ENCODE measurements around the gene CD200R1. TPM values are rescaled to one million over a fixed set of nuclear protein-coding genes. Genes with fewer than 3 reads are reported as not detected.

Gene CD200R1
- total and polyA plus RNA-seq, 5 donors = 0.14 to 1.8 (median 1.1) TPM

DNA sequence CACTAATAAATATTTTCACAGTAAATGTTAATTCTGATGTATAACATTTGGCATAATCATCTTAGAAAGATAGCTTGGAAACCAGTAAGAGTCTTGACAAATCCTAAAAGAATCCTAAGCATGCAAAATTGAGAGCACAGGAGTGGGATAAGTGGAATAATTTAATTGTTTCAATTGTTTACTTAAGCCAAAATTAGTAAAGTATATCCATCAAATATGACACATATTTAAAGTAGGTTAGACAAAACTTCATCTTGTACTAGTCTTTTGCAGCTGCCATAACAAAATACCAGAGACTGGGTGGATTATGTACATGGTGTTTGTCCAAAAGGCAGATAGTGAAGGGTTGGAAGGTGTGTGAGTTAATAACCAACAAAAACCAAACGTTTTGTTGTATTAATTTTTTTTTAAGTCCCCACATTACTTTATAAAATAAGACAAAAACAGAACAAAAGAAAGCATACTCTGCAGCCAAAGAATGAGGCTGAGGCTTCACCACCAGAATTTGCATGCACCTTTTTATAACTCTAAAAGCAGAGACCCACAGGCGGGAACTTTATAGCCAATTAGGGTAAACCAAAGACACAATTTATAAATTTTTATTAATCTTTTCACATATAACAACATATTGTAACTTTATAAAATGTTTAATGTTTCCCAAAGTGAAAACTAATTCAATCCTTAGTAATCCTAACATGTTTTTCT is 86.4 kb downstream of the CD200R1 start:
- ATAC-seq (no peak), DNase-seq (no peak)
- intact Hi-C loops (cut with DNase I) = no loop called here
- WGBS = 52% methylated on average over 2 of the region's 2 CpGs
- Histone ChIP-seq H3K27me3 (ENCODE audit: control insufficient read depth, insufficient read depth) (no peaks in the 10 kb centered on the region), H3K4me3 (ENCODE audit: low read length) (no peak overlapping the region), H3K9me3 (ENCODE audit: control insufficient read depth, low read length) (no peaks in the 10 kb centered on the region), H3K27ac (ENCODE audit: low read length) (no peak overlapping the region), H3K4me1 (ENCODE audit: control insufficient read depth, insufficient read depth, low read length) (no peaks in the 10 kb centered on the region)

DNA sequence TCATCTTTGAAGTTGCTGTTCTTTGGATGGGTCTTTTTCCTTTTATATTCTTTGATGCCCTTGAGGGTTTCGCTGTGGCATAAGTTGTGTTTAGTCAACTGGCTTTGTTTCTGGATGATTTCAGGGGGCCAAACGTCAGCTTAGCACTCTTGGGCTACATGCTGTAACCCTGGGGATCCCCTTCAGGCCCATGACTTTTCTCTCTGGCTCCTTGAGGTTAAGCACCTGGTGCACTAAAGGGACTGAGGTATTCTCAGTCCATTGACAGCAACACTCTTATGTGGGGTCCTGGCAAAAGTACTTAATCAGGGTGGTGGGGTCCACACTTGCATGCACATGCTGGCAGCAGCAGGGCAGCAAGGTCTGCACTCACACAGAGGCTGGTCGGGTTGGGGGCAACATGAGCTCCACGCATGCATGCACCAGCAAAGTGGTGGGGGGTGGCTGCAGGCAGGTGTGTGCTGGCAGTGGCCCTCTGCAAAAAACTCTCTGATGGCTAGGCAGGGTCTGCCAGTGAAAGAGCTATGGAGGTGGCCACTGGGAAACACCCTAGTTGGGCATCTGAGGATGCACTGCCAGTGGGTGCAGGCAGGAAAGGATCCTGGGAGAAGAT is 90.1 kb downstream of the CD200R1 start:
- Histone ChIP-seq H3K4me3 (ENCODE audit: low read length) (no peak overlapping the region), H3K27me3 (ENCODE audit: control insufficient read depth, insufficient read depth) (no peaks in the 10 kb centered on the region), H3K4me1 (ENCODE audit: control insufficient read depth, insufficient read depth, low read length) (no peaks in the 10 kb centered on the region), H3K9me3 (ENCODE audit: control insufficient read depth, low read length) (no peaks in the 10 kb centered on the region), H3K27ac (ENCODE audit: low read length) (no peak overlapping the region)
- WGBS = 80% methylated on average over 4 of the region's 4 CpGs
- intact Hi-C loops (cut with DNase I) = no loop called here
- no peak for ATAC-seq
- peak in 1 of 3 donors; percentile 11 for DNase-seq

DNA sequence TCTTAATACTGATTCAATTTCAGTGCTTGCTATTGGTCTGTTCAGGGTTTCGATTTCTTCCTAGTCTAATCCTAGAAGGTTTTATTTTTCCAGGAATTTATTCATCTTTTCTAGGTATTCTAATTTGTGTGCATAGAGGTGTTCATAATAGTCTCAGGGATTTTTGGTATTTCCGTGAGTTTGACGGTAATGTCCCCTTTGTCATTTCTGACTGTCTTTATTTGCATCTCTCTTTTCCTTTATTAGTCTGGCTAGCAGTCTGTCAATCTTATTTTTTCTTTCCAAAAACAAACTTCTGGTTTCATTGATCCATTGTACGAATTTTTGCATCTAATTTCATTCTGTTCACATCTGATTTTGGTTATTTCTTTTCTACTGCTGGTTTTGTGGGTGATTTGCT is 93.0 kb downstream of the CD200R1 start:
- 72% methylated on average over 4 of the region's 4 CpGs for WGBS
- Histone ChIP-seq H3K27ac (ENCODE audit: low read length) (no peak overlapping the region), H3K4me3 (ENCODE audit: low read length) (no peak overlapping the region), H3K27me3 (ENCODE audit: control insufficient read depth, insufficient read depth) (no peaks in the 10 kb centered on the region), H3K9me3 (ENCODE audit: control insufficient read depth, low read length) (no peaks in the 10 kb centered on the region), H3K4me1 (ENCODE audit: control insufficient read depth, insufficient read depth, low read length) (no peaks in the 10 kb centered on the region)
- ATAC-seq (no peak), DNase-seq (no peak)
- intact Hi-C loops (cut with DNase I) = no loop called here

DNA sequence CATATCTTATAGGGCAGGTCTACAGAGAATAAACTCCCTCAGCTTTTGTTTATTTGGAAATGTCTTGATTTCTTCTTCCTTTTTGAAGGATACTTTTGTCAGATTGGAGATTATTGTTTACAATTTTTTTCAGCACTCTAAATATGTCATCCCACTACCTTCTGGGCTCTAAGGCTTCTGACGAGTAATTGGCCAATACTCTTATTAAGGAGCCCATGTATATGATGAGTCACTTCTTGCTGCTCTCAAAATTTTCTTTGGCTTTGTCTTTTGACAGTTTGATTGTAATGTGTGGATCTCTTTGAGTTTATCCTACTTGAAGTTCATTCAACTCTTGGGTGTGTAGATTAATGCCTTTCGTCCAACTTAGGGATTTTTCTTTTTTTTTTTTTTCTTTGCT is 99.3 kb downstream of the CD200R1 start:
- intact Hi-C loops (cut with DNase I) = no loop called here
- no peak for ATAC-seq
- Histone ChIP-seq H3K27ac (ENCODE audit: low read length) (no peak overlapping the region), H3K9me3 (ENCODE audit: control insufficient read depth, low read length) (peaks cover 5% of the 10 kb centered on the region), H3K4me3 (ENCODE audit: low read length) (no peak overlapping the region), H3K27me3 (ENCODE audit: control insufficient read depth, insufficient read depth) (no peaks in the 10 kb centered on the region), H3K4me1 (ENCODE audit: control insufficient read depth, insufficient read depth, low read length) (no peaks in the 10 kb centered on the region)
- DNase-seq = no peak
- 78% methylated on average over 2 of the region's 2 CpGs for WGBS

DNA sequence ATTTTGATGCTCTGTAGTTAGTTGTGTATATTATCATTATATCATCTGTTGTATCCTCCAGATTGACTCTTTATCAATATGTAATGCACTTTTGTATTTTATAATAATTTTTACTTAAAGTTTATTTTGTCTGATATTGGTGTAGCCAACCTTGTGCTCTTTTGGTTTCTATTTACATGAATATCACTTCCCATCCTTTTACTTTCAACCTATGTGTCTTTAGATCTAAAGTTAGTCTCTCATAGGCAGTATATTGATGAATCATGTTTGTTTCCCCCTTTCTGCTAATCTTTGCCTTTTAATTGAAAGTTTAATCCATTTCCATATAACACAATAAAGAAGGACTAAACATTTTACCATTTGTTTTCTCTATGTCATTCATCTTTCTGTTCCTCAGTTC is 100.2 kb downstream of the CD200R1 start:
- no peaks in the 10 kb centered on the region for H3K4me1 ChIP-seq (ENCODE audit: control insufficient read depth, insufficient read depth, low read length)
- H3K9me3 ChIP-seq (ENCODE audit: control insufficient read depth, low read length) = peaks cover 5% of the 10 kb centered on the region
- DNase-seq (no peak), ATAC-seq (no peak)
- H3K27me3 ChIP-seq (ENCODE audit: control insufficient read depth, insufficient read depth) = no peaks in the 10 kb centered on the region
- intact Hi-C loops (cut with DNase I) = no loop called here
- no peak overlapping the region for H3K27ac ChIP-seq (ENCODE audit: low read length)
- no peak overlapping the region for H3K4me3 ChIP-seq (ENCODE audit: low read length)

DNA sequence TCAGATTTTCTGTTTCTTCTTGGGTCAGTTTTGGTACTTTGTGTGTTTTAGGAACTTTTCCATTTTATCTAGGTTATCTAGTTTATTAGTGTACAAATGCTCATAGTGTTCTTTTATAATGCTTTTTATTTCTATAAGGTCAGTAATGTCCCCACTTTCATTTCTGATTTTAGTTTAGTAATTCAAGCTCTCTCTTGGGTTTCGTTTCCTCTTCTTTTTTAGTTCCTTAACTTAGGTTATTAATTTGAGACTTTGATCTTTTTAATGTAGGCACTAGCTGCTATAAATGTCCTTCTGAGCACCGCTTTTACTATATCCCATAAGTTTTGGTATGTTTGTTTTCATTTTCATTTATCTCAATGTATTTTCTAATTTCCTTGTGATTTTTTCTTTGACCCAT is 101.3 kb downstream of the CD200R1 start:
- WGBS = 75% methylated on average over 2 of the region's 2 CpGs

DNA sequence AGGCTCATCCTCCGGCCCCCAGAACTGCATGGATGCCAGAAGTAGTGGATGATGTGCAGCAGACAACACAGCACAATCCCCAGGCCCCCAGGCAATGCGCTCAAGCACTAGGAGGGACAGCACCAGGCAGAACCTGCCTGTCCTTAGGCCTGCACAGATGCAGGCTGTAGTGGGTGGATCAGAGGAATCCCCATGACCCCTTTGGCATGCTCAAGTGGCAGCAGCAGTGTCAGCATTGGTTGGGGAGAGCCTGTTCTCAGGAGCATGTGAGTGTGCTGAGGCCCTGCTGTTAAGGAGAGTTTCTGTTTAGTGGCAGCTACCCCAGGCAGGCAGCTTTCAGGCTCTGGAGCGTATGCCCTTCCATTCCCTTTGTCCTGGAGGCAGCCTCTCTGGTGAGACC is 103.2 kb downstream of the CD200R1 start:
- H3K4me3 ChIP-seq (ENCODE audit: low read length) = no peak overlapping the region
- peaks cover 5% of the 10 kb centered on the region for H3K9me3 ChIP-seq (ENCODE audit: control insufficient read depth, low read length)
- no peaks in the 10 kb centered on the region for H3K27me3 ChIP-seq (ENCODE audit: control insufficient read depth, insufficient read depth)
- no peak for DNase-seq
- H3K4me1 ChIP-seq (ENCODE audit: control insufficient read depth, insufficient read depth, low read length) = no peaks in the 10 kb centered on the region
- no peak overlapping the region for H3K27ac ChIP-seq (ENCODE audit: low read length)
- no peak for ATAC-seq
- 86% methylated on average over 3 of the region's 3 CpGs for WGBS
- intact Hi-C loops (cut with DNase I) = no loop called here

More for the DNA sequence above, 101.3 kb downstream of the CD200R1 start:
- intact Hi-C loops (cut with DNase I) = no loop called here
- H3K4me3 ChIP-seq (ENCODE audit: low read length) = no peak overlapping the region
- DNase-seq (no peak), ATAC-seq (no peak)
- H3K27ac ChIP-seq (ENCODE audit: low read length) = no peak overlapping the region
- H3K9me3 ChIP-seq (ENCODE audit: control insufficient read depth, low read length) = peaks cover 5% of the 10 kb centered on the region
- H3K27me3 ChIP-seq (ENCODE audit: control insufficient read depth, insufficient read depth) = no peaks in the 10 kb centered on the region
- H3K4me1 ChIP-seq (ENCODE audit: control insufficient read depth, insufficient read depth, low read length) = no peaks in the 10 kb centered on the region

Other genes starting within 250 kb of the CD200R1 start
- gene CD200R1L, start 128.2 kb downstream of the CD200R1 start, total RNA-seq = not detected
- gene CD200R1L, start 128.2 kb downstream of the CD200R1 start, polyA plus RNA-seq = not detected
- gene GTPBP8, start 15.9 kb upstream of the CD200R1 start, total RNA-seq = 10 to 100 TPM; 14.5 to 20.7 (median 19.7) TPM
- 12.6 TPM for gene GTPBP8, start 15.9 kb upstream of the CD200R1 start, polyA plus RNA-seq
- 10 to 100 TPM; 12.9 to 45.3 (median 15.4) TPM for gene BOC, start 236.5 kb upstream of the CD200R1 start, total RNA-seq
- 5.2 TPM for gene BOC, start 236.5 kb upstream of the CD200R1 start, polyA plus RNA-seq

Measured in right cardiac atrium (tissue), 5 donors.